Measurements from ENCODE around the gene RASAL3.
A peak's percentile ranks its signal among the peaks of the same experiment; 100 is the strongest.
"Not testable (repeated sequence)": the region's sequence is repeated elsewhere in the genome, so short reads cannot be mapped to it uniquely, and the experiment has no call there.

RASAL3 gene

DNA sequence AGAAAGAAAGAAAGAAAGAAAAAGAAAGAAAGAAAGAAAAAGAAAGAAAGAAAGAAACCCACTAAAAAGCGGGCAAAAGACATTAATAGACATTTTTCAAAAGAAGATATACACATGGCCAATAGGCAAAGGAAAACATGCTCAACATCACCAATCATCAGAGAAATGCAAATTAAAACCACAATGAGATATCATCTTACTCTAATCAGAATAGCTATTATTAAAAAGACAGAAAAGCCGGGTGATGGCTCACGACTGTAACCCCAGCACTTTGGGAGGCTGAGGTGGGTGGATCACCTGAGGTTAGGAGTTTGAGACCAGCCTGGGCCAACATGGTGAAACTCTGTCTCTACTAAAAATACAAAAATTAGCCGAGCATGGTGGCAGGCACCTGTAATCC is 9.5 kb upstream of the RASAL3 start:
- DNase-seq (ENCODE audit: low read depth), result not testable (repeated sequence)

DNA sequence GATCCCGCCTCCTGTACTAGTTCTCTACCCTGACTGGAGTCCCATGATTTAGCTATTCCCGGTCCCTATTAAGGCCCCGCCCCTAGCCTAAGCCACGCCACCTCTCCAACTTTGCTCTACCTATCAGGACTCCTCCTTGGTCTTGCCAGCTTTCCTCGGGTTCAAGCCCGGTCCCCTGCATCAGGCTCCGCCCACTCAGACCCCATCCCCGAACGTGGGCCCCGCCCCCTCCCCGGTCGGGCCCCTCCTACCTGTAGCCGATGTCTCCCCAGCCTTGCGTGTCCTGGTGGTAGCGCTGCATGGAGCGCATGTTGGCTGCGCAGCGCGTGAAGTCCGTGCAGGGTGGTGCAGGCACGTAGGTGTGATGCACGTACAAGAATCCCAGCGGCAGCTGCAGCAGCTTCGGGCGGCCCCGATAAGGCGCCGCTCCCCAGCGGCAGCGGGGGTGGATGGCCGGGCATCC is 7.3 kb upstream of the RASAL3 start:
- DNase-seq (ENCODE audit: low read depth), result no peak

DNA sequence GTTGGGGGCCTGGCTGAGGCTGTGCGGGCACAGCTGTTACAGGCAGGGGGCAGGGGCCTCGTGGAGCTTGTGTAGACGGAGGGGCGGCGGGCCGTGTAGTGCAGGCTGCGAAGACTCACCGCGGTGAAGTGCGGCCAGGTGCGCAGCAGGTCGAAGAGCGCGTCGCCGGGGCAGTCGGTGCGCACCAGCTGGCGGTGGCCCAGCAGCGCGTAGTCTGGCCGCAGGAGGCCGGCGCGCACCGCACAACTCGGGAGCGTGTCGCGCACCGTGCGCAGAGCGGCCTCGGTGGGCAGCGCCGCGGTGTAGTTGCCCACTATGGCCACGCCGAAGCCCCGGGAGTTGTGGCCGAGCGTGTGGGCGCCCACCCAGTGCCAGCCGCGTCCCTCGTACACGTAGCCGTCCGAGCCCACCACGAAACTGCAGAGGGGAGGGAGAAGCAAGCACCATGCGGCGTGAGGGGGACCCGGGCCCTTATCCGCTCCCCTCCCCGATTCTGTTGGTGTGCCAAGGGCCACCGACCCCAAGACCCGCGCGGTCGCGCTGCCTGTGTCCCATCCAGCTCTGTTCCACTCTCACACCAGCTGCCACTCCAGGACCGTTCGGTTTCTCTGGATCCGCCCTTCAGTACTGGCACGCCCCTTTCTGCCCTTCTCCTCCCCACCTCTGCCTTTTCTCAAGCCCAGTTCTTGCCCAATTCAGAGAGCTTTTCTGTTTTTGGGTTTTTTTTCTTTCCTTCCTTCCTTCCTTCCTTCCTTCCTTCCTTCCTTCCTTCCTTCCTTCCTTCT is 5.4 kb upstream of the RASAL3 start:
- no peak for DNase-seq (ENCODE audit: low read depth)

DNA sequence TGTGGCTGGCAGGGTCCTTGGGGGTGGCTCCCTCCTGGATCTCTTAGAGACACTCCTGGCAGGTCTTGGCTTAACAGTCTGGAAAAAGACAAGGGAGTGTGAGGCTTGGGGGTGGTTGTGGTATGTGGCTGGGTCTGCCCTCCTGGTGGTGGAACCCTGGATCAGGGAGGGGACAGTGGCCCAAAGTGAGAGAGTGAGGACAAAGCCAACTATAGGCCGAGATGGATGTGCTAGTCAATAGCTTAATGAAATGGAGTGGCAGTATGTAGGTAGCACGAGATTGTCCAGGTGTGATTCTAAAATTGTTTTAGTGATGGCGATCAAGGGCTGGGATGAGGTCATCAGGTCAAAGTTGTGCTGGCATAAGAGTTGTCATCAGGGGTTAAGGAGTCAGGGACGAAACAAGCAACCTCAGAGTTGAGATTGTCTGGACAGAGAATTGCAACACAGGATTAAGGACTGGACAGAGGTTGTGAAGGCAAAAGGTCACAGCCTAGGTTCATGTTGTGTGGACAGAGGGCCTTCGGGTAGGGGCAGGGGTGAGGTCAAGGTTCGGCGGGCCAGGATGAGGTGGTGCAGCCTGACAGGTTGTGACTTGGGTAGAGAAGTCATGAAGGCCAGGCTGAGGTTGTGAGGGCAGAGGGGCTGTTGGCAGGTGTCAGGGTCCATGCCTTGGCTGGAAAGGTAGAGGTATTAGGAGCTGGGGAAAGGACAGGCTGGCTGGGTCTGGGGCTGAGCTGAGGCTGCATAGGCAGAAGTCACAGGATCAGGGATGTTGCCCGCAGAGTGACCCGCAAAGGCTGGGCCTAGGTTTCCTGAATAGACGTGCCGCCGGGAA is 4.5 kb upstream of the RASAL3 start:
- no peak for DNase-seq (ENCODE audit: low read depth)

DNA sequence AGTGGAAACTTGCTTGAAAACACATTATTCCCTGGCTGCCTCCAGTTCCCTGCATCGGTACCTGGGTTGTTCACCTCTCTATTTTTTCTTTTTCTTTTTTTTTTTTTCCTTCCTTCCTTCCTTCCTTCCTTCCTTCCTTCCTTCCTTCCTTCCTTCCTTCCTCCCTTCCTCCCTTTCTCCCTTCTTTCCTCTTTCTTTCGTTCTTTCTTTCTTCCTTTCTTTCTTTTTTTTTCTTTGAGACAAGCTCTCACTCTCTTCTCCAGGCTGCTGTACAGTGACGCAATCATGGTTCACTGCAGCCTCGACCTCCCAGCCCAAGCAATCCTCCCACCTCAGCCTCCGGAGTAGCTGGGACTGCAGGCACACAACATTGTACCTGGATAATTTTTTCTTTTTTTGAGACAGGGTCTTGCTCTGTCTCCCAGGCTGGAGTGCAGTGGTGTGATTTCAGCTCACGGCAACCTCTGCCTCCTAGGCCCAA is 3.4 kb upstream of the RASAL3 start:
- DNase-seq (ENCODE audit: low read depth), result no peak

DNA sequence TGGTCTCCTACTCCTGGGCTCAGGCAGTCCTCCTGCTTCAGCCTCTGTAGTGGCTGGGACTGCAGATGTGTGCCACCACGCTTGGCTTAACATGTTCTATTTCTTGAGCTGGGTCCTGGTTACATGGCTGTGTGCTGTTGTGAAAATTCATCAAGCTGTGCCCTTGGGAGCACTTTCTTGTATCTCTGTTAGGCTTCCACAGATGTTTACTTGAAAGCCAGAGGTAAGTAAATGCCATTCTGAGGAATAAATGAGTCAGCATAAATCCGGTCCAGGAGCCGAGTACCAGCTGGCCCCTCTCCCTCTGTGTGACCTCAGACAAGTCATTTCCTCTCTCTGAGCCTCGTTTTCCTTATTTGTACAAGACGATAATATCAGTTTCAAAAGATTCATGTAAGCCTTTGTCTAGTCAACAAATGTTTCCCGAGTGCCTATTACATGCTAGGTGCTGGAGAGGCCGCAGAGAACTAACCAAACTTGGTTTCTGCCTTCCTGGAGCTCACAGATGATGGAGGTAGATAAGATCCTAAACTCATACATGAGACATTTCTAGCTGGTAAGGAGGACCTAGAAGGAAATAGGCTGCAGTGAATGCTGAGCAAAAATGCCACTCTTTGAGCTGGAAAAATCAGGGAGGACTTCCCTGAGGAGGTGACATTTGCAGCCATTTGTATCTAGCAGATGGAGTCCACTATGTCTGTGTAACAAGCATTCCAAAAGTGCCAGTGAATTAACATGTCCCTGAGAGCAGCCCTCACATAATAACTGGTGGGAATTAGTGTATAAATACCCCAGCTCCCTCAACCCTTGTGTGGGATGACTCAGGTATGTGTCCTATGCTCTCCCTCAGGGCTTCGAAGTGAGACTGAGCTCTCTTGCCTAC is 2.7 kb upstream of the RASAL3 start:
- no peak for DNase-seq (ENCODE audit: low read depth)

DNA sequence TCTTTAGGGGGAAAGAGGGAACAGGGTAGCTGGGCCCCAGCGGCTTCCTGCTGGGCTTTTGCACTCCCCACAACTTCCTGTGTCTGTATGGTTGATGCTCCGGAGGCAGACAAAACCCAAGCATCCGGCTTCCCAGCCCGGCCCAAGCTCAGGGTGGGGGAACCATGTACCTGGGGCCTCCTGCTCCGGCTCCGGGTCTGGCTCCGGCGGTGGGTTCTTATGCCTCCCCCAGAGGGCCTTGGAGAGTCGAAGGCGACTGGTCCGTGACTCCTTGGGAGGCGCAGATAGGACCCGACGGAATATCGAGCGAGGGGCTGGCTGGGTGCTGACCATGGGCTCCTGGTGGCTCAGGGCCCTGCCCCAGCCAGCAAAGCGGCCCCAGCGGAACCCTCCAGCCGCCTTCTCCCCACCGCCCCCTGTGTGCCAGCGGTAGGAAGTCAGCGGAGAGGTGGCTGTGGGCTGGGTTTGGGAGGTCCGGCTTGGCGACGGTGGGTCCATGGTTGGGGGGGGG is 428 bp downstream of the RASAL3 start:
- no peak for DNase-seq (ENCODE audit: low read depth)

DNA sequence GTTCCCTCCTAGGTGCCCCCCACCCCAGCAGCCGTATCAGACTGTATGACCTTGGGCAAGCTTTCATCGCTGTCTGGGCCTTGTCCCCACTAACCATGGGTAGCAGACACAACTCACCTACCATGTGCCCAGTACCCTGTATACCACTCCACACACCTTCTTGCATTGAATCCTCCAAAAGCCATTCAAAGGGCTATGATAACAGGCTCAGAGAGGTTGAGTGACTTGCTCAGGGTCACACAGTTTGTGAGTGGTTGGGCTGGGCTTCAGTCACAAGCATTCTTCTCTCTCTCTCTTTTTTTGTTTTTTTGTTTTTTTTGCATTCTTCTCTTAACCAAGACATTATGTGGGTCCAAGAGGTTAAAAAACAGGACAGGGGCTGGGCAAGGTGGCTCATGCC is 2.6 kb downstream of the RASAL3 start:
- DNase-seq (ENCODE audit: low read depth), result no peak

DNA sequence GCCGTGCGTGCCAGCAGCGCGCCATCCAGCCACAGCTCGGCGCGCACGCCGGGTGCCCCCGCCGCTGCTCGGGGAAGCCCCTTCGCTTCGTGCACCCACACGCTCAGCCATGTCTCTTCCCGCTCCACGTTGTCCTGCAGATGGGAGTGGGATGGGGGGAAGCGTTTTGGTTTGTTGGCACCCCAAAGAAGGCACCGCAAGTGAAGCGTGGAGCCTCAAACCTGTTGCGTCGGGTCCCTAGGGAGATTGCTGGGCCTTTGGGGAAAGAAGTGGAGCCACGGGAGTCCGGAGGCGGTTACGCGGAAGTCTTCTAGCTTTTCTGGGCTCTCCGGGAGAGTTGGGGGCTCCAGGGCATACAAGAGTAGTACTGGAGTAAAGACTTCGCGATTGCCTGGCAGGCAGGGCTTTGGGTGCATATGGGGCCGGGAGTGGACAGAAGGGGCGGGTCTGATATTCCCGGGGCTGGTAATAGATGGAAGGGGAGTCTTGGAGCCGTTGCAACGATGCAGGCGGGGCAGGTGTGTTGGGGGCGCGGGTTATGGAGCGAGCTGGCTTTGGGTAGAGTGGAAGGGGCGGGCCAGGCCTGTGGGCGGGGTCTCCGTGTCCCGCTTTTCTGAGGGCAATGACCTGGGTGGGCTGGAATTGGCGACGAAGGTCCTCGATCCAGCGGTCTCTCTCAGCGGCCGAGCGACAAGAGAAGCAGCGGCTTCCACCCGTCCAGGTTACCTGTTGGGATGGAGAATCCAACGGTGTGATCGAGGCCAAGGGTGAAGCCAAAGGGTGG is 6.5 kb downstream of the RASAL3 start:
- DNase-seq (ENCODE audit: low read depth), result no peak

DNA sequence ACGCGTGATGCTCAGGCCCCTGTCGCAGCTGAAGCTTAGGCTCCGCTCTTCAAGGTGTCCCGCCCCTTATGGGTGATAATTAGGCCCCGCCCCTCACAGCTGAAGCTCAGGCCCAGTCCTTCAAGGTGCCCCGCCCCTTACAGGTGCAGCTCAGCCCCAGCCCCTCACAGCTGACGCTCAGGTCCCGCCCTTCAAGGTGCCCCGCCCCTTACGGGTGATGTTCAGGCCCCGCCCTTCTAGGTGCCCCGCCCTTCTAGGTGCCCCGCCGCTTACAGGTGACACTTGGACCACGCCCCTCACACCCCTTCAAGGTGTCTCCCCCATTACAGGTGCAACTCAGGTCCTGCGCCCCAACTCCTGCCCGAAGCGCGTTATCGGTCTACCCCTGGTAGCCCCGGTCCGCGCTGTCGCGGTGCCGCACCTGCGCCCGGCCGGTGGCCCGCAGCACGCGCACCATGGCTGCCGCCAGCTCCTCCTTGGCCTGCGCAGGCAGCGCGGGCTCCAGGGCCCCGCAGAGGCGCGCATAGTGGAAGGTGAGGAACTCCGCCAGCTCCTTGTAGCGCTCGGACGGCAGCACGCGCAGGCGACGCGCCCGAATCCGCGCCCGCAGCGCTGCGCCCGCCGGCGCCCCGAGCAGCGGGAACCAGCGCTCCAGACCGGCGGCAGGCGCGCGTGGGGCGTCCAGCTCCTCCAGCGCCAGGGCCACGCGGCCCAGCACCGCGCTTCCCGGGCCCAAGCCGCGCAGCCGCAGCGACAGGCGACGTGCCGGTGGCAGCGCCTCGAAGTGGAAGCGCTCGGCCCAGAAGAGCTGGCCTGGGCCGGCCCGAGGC is 7.3 kb downstream of the RASAL3 start:
- no peak for DNase-seq (ENCODE audit: low read depth)

DNA sequence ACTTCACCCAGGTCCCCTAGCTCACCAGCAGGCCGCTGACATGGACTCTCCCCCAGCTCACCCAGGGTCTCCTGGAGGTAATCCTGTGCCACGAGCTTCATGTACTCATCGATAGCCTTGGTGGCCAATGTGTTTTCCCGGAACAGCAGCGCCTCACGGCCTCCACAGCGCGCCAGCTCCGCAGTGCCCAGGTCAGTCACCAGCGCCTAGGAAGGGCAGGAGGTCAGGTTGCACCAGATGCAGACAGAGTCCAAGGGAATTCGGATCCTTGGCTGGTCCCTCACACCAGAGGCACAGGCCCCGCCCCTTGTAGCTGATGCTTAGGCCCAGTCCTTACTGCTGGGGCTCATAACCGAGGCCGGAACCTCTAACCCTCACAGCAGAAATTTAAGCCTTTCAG is 7.9 kb downstream of the RASAL3 start:
- no peak for DNase-seq (ENCODE audit: low read depth)

DNA sequence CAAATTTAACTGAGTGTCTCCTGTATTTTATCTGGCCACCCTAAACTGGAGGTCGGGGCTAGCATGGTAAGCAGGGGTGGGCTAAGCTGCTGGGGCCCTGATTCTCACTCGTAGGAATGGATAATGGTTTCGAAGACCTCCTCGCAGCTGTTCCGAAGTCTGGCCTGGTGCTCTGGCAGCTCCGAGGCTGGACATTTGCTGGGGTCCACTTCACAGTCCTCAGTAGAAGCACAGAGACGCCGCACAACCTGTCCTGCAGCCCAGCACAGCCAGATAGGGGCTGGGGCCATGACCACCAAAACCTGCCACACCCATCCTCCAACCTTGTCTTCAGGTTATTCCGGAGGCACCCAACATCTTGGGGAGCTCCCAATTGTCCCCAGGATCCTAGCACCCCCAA is 8.3 kb downstream of the RASAL3 start:
- no peak for DNase-seq (ENCODE audit: low read depth)

DNA sequence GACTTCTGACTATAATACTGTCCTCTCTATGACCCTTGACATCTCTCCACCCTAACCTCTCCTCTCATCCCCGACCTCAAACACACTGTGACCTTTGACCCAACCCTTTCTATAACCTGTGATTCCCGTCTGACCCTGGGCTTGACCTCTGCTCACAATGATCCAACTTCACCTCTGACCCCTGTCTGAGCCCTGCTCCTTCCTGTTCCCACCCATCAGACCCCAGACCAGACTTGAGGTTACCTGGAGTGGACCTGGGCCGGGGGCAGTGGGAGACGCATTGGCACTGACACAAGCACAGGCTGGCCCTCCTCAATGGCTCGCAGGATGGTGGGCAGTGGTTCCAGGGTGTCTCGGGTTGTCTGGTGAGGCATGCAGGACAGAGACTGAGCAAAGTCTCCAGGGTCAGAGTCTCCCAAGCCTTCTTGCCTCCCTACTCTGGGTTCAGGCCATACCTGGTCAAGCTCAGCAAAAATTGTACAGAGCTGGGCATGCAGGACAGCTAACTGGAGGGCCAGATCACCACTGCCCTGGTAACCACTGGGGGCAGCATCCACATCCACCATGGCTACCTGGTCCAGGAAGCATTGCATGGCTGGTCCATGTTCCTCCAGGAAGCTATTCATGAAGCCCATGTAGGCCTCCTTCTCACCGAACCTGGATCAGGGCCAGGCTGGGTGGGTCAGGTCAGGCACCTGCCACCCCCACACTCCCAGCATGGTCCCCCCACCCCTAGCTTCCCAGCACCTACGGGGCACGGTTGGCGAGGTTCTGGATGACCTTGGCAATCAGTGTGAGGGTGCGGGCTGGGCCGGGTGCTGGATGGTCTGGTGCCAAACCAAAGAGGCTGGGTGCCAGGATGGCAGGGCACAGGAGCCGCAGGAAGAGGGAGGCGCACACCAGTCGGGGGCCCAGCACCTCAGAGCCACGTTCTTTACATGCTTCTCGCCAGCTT is 10.2 kb downstream of the RASAL3 start:
- DNase-seq (ENCODE audit: low read depth), result no peak

DNA sequence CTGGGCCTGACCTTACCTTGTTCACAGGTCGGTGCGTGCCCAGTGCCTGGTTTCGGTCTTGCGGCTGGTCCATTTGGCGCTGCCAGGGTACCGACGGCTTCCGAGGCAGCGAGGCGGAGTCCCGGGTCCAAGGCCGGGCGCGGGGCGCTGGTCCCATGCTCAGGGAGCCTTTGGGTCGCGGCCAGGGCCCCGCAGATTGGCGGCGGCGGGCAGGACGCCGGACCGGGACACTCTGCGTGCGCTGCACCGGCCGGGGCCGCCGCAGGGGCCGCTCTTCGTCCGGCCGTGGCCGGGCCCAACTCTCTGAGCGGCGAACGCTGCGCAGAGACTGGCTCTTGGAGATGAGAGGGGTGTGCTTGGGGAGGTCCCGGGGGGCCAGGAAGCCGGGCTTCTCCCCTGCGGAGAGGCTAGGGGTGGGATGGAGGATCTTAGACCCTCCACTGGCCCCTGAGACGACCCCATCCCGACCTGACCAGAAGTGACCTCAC is 11.2 kb downstream of the RASAL3 start:
- no peak for DNase-seq (ENCODE audit: low read depth)

DNA sequence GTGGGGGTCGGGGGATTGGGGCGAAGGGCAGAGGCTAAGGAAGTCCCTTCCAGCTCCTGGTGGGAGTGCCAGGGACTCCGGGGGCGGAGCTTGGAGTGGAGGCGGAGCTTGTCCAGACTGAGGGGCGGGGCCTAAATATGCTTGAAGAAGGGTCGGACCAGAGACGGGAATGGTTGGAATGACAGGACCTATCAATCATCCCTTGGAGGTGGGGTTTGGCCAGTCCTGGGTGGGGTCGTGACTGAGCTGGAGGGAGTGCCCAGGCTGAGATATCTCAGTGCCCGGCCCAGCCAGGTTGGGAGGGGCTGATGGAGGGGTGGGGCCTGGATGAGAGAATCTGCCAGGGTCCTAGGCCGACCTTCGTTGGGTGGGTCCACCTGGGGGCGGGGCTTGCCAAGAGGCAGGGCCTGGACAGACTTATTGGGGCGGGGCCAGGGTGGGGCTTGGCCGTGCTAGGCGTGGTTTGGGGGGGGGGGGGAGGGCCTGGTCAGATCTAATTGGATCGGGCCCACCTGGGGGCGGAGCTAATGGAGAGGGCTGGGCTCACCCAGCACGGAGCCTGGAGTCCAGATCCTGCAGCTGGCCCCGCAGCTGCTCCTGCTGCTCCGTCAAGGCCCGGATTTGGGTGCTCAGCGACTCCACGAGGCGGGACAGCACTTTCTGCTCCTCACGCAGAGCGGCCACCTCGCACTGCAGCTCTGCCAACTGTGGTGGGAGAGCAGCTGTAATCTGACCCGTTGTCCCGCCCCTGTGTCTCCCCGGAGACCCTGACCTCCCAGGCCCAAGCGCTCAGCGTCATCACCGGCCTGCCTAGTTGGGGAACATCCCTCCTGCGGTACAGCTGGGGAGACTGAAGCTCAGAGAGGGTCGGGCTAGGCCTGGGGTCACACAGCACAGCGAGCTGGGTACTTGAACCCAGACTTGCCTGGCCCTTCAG is 12.0 kb downstream of the RASAL3 start:
- DNase-seq (ENCODE audit: low read depth), result peak; percentile 73

DNA sequence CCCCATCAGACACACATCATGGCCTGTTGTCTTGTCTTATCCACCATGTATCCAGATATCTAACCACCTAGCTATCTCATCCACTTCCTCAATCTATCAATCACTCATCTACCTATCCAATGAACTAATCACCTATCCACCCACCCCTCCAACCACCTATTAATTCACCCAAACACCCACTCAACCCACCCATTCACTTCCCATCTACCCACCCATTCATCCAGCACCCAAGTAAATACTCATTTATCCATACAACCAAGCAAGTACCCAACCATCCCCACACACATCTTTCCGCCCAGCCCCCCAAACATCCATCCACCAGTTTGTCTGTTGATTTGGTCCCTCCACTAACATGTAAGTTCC is 13.8 kb downstream of the RASAL3 start:
- no peak for DNase-seq (ENCODE audit: low read depth)

DNA sequence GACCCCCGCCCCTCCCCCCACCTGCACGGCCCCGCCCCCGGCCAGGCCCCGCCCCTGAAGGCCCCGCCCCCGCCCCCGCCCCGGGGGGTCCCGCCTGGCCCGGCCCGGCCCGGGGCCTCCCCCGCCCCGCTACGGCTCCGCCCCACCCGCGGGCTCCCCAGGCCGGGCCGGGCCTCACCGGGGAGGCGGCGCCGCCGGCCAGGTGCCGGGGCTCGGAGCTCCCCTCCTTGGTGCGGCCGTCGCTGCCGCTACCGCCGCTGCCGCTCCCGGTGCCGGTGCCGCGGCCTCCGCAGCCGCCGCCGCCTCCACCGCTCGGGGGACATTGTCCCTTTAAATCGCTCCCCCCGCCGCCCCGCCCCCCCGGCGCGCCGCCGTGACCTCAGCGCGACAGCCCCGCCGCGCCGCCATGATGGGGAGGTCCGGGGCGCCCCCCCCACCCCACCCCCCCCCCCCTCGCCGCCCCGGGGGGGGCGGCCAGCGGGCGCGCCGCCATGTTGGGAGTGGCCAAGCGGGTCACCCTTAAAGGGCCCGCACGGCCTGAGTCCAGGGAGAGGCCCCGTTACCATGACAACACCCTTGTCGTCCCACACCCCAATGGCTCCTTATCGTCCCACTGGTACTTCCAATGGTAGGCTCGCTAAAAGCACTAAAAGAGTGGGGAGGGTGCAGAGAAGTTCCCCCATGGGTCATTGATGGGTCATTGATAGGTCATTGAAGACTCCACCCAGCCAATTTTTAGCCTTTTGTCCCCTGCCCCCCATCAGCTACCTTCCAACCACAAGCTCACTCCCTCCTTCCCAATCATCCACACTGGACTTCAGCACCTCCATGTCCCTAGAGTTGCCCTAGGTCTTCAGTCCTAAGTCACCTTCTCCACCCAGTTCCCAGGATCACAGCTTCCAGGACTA is 14.5 kb downstream of the RASAL3 start, which contains the start of gene WIZ:
TSS of gene WIZ (minus strand) at position 337 of the 908 bp plus-strand sequence. CDS start 1,649 bp downstream, outside the sequence.
- DNase-seq (ENCODE audit: low read depth), result peak; percentile 36

All from fibroblast of the conjunctiva (primary cell).